Suprapubic skin (tissue), 3 donors: ENCODE results near the gene LRGUK.

ENCODE experiments used
- EP300 ChIP-seq: sonication (generic); formaldehyde crosslinking; IDR thresholded peaks from one replicate; pipeline ENCODE4 v1.6.1; 2017; ENCODE audit warnings: antibody characterized with exemption
- POLR2A ChIP-seq, 2 donors: fragments of 450-650 bp; IDR thresholded peaks; one replicate each; pipeline ENCODE4 v1.6.1; 2017; ENCODE audit warnings: antibody characterized with exemption in 2 of 2, mild to moderate bottlenecking in 2 of 2, moderate library complexity in 2 of 2
- TF ChIP-seq, protein P1 (sequence below), 2 donors: fragments of 200-600 bp in 1 of 2; fragments of 450-650 bp in 1 of 2; sonication (generic) in 1 of 2; IDR thresholded peaks; one replicate each; pipeline ENCODE4 v1.5.1; 2016 to 2019; ENCODE audit warnings: antibody characterized with exemption in 2 of 2, mild to moderate bottlenecking in 1 of 2, moderate library complexity in 1 of 2

DNA sequence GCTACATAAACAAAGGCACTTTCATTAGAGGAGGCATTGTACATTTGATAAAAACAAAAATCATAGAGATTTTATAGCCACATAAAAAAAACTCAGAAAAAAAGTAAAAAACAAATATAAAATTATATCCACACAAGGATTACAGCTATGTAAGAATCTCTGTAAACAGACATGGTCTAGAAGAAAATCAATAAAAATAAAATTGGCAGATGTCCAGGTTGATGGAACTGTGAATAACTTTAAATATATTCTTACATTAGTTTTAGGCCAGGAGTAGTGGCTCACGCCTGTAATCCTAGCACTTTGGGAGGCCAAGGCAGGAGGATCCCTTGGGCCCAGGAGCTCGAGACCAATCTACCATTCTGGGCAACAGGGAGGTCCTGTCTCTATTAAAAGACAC lies 170.3 kb downstream of the LRGUK start:
- TF ChIP-seq, protein P1, sequence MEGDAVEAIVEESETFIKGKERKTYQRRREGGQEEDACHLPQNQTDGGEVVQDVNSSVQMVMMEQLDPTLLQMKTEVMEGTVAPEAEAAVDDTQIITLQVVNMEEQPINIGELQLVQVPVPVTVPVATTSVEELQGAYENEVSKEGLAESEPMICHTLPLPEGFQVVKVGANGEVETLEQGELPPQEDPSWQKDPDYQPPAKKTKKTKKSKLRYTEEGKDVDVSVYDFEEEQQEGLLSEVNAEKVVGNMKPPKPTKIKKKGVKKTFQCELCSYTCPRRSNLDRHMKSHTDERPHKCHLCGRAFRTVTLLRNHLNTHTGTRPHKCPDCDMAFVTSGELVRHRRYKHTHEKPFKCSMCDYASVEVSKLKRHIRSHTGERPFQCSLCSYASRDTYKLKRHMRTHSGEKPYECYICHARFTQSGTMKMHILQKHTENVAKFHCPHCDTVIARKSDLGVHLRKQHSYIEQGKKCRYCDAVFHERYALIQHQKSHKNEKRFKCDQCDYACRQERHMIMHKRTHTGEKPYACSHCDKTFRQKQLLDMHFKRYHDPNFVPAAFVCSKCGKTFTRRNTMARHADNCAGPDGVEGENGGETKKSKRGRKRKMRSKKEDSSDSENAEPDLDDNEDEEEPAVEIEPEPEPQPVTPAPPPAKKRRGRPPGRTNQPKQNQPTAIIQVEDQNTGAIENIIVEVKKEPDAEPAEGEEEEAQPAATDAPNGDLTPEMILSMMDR (IDR thresholded peaks at IDR 0.05) = no peak
- TF ChIP-seq EP300 = no peak
- no peak for TF ChIP-seq POLR2A (IDR thresholded peaks at IDR 0.05)
